Mesendoderm (in vitro differentiated cells): Measurements from ENCODE around the gene ADIRF.
"Not testable (repeated sequence)": the region's sequence is repeated elsewhere in the genome, so short reads cannot be mapped to it uniquely, and the experiment has no call there.

Experiments
- DNase-seq: peaks from one replicate; pipeline ENCODE4 v3.0.0; 2013
- H2AK5ac ChIP-seq: 2 replicates; pipeline ENCODE4 v1.6.1; 2013; ENCODE audit warnings: low read length, inconsistent platforms
- H2BK120ac ChIP-seq: 2 replicates; pipeline ENCODE4 v1.6.1; 2013; ENCODE audit warnings: low read depth, mild to moderate bottlenecking, low read length, moderate library complexity, mixed read lengths
- H2BK15ac ChIP-seq: replicated peaks from 2 replicates; pipeline ENCODE4 v1.6.1; 2013; ENCODE audit warnings: low read depth, mild to moderate bottlenecking, moderate library complexity
- H2BK5ac ChIP-seq: 2 replicates; pipeline ENCODE4 v1.6.1; 2013; ENCODE audit warnings: low read length, inconsistent platforms
- H3K18ac ChIP-seq: 2 replicates; pipeline ENCODE4 v1.6.1; 2013; ENCODE audit warnings: mild to moderate bottlenecking, low read length, mixed read lengths
- H3K23ac ChIP-seq: one replicate; pipeline ENCODE4 v1.6.1; 2013; ENCODE audit warnings: low read length
- H3K27ac ChIP-seq: 2 replicates; pipeline ENCODE4 v1.5.1; 2013; ENCODE audit warnings: low read depth, mild to moderate bottlenecking, inconsistent platforms, low read length, moderate library complexity
- H3K27me3 ChIP-seq: 2 replicates; pipeline ENCODE4 v1.6.1; 2013; ENCODE audit warnings: low read length, control low read depth, mild to moderate bottlenecking, inconsistent platforms; ENCODE audit not compliant: insufficient read depth, poor library complexity
- H3K36me3 ChIP-seq: 2 replicates; pipeline ENCODE4 v1.6.1; 2013; ENCODE audit warnings: low read length, inconsistent platforms; ENCODE audit not compliant: control insufficient read depth, insufficient read depth
- H3K4ac ChIP-seq: one replicate; pipeline ENCODE4 v1.6.1; 2013; ENCODE audit warnings: low read depth, mild to moderate bottlenecking, low read length, moderate library complexity
- H3K4me1 ChIP-seq: 2 replicates; pipeline ENCODE4 v1.6.1; 2013; ENCODE audit warnings: low read depth, low read length, inconsistent platforms; ENCODE audit not compliant: control insufficient read depth
- H3K4me2 ChIP-seq: 2 replicates; pipeline ENCODE4 v1.6.1; 2013; ENCODE audit warnings: low read length
- H3K4me3 ChIP-seq: 2 replicates; pipeline ENCODE4 v1.5.1; 2013; ENCODE audit warnings: mild to moderate bottlenecking, low read length
- H3K56ac ChIP-seq: one replicate; pipeline ENCODE4 v1.6.1; 2013; ENCODE audit warnings: low read length
- H3K79me1 ChIP-seq: 2 replicates; pipeline ENCODE4 v1.6.1; 2013; ENCODE audit warnings: low read length, inconsistent platforms
- H3K79me2 ChIP-seq: 2 replicates; pipeline ENCODE4 v1.6.1; 2013; ENCODE audit warnings: mild to moderate bottlenecking, low read length; ENCODE audit not compliant: control insufficient read depth, insufficient read depth
- H3K9ac ChIP-seq: 2 replicates; pipeline ENCODE4 v1.6.1; 2013; ENCODE audit warnings: low read length, inconsistent platforms
- H4K5ac ChIP-seq: one replicate; pipeline ENCODE4 v1.6.1; 2013; ENCODE audit warnings: low read length
- H4K8ac ChIP-seq: one replicate; pipeline ENCODE4 v1.6.1; 2013; ENCODE audit warnings: low read depth, mild to moderate bottlenecking, control low read depth, low read length, moderate library complexity
- WGBS: extraction: QIAGEN DNeasy Blood & Tissue Kit; methylation state at CpG from one replicate; pipeline ENCODE4 v1.1.7; 2013; ENCODE audit warnings: low lambda C conversion rate, missing lambda C conversion rate; ENCODE audit not compliant: insufficient coverage; ENCODE audit errors: extremely low coverage; 5-methylcytosine and 5-hydroxymethylcytosine counted together

Gene ADIRF

DNA sequence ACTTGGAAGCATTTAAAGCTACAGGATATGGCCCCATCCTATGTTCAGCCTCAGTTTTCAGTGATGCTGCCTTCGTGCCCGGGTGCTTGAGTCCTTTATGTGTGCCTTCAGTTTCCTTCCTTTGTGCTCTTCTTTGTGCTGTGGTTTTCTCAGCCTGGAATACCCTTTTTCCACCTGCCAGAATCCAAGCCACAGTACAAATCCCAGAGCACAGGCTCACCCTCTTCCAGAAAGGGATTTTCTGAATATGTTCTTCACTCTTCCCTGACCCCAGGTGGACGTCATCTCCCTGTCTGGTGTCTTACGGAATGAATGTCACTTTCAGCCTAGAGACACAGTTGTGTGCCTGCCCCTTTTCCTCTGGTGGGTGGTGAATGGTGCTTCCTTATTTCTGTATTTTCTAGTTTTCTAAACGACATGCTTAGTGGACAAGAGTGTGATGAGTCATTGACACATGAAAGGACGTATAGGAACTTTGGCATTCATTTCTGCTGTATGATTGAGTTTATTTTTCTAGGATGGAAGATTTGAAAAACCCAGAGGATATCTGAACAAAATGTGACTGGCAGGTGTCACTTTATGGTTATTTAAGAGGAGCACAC lies 31.6 kb downstream of the ADIRF start:
- not testable (repeated sequence) for H2BK15ac ChIP-seq, H3K4me3 ChIP-seq, H3K27me3 ChIP-seq, H3K79me1 ChIP-seq, H2AK5ac ChIP-seq, H3K4ac ChIP-seq, H4K8ac ChIP-seq, H3K79me2 ChIP-seq, DNase-seq, H3K27ac ChIP-seq, H3K4me1 ChIP-seq, H2BK120ac ChIP-seq, H3K56ac ChIP-seq, H3K4me2 ChIP-seq, H2BK5ac ChIP-seq, H4K5ac ChIP-seq, H3K18ac ChIP-seq, H3K9ac ChIP-seq, H3K23ac ChIP-seq, H3K36me3 ChIP-seq
- no CpG with 5 or more reads among the region's 6 CpGs for WGBS

DNA sequence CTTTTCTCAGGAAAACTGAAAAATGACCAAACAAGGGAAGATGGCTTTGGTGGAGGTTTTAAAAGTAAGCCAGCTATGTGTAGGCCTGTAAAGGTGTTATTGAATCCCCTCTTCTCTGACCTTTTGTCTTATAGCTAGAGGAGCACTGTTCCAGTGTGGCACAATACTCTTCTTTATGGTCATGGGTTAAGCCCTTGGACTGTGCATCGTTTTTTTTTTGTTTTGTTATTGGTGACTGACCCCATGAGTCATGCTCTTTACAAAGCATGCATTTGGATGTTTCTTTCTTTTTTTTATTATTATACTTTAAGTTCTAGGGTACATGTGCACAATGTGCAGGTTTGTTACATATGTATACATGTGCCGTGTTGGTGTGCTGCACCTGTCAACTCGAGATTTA lies 32.2 kb downstream of the ADIRF start:
- H4K5ac ChIP-seq = no peak overlapping the region
- H3K27me3 ChIP-seq = no peaks in the 10 kb centered on the region
- no peaks in the 10 kb centered on the region for H3K36me3 ChIP-seq
- no peak overlapping the region for H3K23ac ChIP-seq
- no peak overlapping the region for H2AK5ac ChIP-seq
- H3K56ac ChIP-seq = no peak overlapping the region
- no peak overlapping the region for H2BK15ac ChIP-seq
- no peak overlapping the region for H2BK120ac ChIP-seq
- H2BK5ac ChIP-seq = no peak overlapping the region
- no peak overlapping the region for H3K4me3 ChIP-seq
- no CpG with 5 or more reads among the region's 3 CpGs for WGBS
- H4K8ac ChIP-seq = no peak overlapping the region
- no peaks in the 10 kb centered on the region for H3K79me1 ChIP-seq
- no peak overlapping the region for H3K27ac ChIP-seq
- H3K9ac ChIP-seq = no peak overlapping the region
- H3K4me1 ChIP-seq = no peaks in the 10 kb centered on the region
- H3K4ac ChIP-seq = no peak overlapping the region
- H3K18ac ChIP-seq = no peak overlapping the region
- H3K79me2 ChIP-seq = no peaks in the 10 kb centered on the region
- no peak overlapping the region for H3K4me2 ChIP-seq
- DNase-seq = no peak

DNA sequence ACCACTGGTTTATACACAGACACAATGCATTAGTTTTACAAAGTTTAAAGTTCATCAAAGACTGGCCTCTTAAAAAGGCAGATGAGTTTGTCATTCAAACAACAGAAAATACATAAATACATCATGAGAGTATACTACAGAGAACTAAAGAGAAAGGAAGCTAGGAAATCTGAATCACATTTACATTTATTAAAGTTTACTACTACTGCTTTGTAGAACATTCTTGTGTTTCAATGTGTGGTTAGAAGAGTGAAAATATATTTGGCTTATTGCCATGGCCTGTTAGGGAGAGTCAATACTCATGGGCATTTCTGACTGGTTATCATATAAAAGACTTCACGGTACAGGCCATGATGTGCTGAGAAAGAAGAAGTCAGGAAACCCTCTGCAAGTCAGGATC lies 38.8 kb downstream of the ADIRF start:
- H2BK15ac ChIP-seq, H3K4me1 ChIP-seq, H2AK5ac ChIP-seq, H3K36me3 ChIP-seq, H4K5ac ChIP-seq, H3K4me2 ChIP-seq, H3K27me3 ChIP-seq, H3K27ac ChIP-seq, H2BK5ac ChIP-seq, H3K4me3 ChIP-seq, H3K79me2 ChIP-seq, H3K23ac ChIP-seq, DNase-seq, H2BK120ac ChIP-seq, H3K9ac ChIP-seq, H4K8ac ChIP-seq, H3K79me1 ChIP-seq, H3K18ac ChIP-seq, H3K4ac ChIP-seq, H3K56ac ChIP-seq: not testable (repeated sequence)
- no CpG with 5 or more reads among the region's 1 CpG for WGBS

DNA sequence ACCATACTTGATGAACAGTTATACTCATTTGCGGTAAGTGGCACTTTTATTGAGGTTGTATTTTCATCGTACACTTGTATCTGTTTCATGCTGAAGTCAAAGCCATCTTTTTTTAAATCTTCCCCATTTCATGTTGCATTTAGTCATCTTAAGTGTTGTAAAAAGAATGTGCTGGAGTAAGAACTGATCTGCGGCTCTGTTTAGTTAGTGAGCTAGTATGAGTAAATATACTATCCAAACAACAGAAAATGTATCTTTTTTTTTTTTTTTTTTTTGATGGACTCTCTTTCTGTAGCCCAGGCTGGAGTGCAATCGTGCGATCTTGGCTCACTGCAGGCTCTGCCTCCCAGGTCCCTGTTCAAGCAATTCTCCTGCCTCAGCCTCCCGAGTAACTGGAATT lies 39.4 kb downstream of the ADIRF start:
- H2BK120ac ChIP-seq, H3K4me2 ChIP-seq, H3K23ac ChIP-seq, H3K18ac ChIP-seq, H3K9ac ChIP-seq, H3K36me3 ChIP-seq, H3K4ac ChIP-seq, H3K27ac ChIP-seq, H4K5ac ChIP-seq, H3K4me3 ChIP-seq, H3K4me1 ChIP-seq, H3K27me3 ChIP-seq, H4K8ac ChIP-seq, DNase-seq, H3K79me1 ChIP-seq, H3K56ac ChIP-seq, H3K79me2 ChIP-seq, H2BK5ac ChIP-seq, H2AK5ac ChIP-seq, H2BK15ac ChIP-seq: not testable (repeated sequence)
- no CpG with 5 or more reads among the region's 6 CpGs for whole genome bisulfite sequencing

DNA sequence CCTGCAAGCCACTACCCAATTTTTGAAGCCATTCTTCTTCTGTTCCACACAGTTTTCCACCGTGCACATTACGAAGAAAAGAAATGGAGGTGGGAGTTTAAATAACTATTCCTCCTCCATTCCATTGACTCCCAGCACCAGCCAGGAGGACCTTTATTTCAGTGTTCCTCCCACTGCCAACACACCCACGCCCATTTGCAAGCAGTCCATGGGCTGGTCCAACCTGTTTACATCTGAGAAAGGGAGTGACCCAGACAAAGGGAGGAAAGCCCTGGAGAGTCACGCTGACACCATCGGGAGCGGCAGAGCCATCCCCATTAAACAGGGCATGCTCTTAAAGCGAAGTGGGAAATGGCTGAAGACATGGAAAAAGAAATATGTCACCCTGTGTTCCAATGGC lies 40.0 kb downstream of the ADIRF start:
- not testable (repeated sequence) for H3K9ac ChIP-seq, H2AK5ac ChIP-seq, H3K4me3 ChIP-seq, H3K4me1 ChIP-seq, H3K23ac ChIP-seq, H3K36me3 ChIP-seq, H3K27me3 ChIP-seq, H2BK5ac ChIP-seq, H3K79me1 ChIP-seq, H4K5ac ChIP-seq, H3K4ac ChIP-seq, H3K18ac ChIP-seq, H4K8ac ChIP-seq, DNase-seq, H3K27ac ChIP-seq, H2BK120ac ChIP-seq, H3K79me2 ChIP-seq, H3K56ac ChIP-seq, H2BK15ac ChIP-seq, H3K4me2 ChIP-seq
- WGBS = no CpG with 5 or more reads among the region's 7 CpGs

DNA sequence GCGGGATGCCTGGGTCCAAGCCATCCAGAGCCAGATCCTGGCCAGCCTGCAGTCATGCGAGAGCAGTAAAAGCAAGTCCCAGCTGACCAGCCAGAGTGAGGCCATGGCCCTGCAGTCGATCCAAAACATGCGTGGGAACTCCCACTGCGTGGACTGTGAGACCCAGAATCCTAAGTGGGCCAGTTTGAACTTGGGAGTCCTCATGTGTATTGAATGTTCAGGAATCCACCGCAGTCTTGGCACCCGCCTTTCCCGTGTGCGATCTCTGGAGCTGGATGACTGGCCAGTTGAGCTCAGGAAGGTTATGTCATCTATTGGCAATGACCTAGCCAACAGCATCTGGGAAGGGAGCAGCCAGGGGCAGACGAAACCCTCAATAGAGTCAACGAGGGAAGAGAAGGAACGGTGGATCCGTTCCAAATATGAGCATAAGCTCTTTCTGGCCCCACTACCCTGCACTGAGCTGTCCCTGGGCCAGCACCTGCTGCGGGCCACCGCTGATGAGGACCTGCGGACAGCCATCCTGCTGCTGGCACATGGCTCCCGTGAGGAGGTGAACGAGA lies 40.9 kb downstream of the ADIRF start:
- H2BK15ac ChIP-seq, H3K4ac ChIP-seq, H3K4me2 ChIP-seq, H3K79me1 ChIP-seq, H2BK5ac ChIP-seq, H3K4me1 ChIP-seq, H3K18ac ChIP-seq, H3K27ac ChIP-seq, H3K27me3 ChIP-seq, H2BK120ac ChIP-seq, H3K36me3 ChIP-seq, H3K23ac ChIP-seq, H4K8ac ChIP-seq, H2AK5ac ChIP-seq, H4K5ac ChIP-seq, H3K56ac ChIP-seq, H3K4me3 ChIP-seq, DNase-seq, H3K9ac ChIP-seq, H3K79me2 ChIP-seq: not testable (repeated sequence)
- WGBS = no CpG with 5 or more reads among the region's 18 CpGs
